Progenitor cell of endocrine pancreas (in vitro differentiated cells): Measurements from ENCODE around the gene PRDM1. TPM values are rescaled to one million over a fixed set of nuclear protein-coding genes. Genes with fewer than 3 reads are reported as not detected.

Source experiments
- DNase-seq: peaks from one replicate; pipeline ENCODE4 v3.0.0; 2021; ENCODE audit warnings: low spot score; ENCODE audit not compliant: unreplicated experiment
- H3K27ac Mint-ChIP-seq: 2 replicates; pipeline ENCODE4 v1.8.0; 2021; ENCODE audit warnings: mild to moderate bottlenecking, moderate library complexity, mixed read lengths
- H3K27me3 Mint-ChIP-seq: 2 replicates; pipeline ENCODE4 v1.8.0; 2021; ENCODE audit warnings: mixed read lengths
- H3K36me3 Mint-ChIP-seq: 2 replicates; pipeline ENCODE4 v1.8.0; 2022; ENCODE audit warnings: mixed read lengths; ENCODE audit not compliant: insufficient read depth
- H3K4me1 Mint-ChIP-seq: 2 replicates; pipeline ENCODE4 v1.8.0; 2021; ENCODE audit warnings: low read depth, mixed read lengths
- H3K4me3 Mint-ChIP-seq: 2 replicates; pipeline ENCODE4 v1.8.0; 2021; ENCODE audit warnings: low read depth, mild to moderate bottlenecking, moderate library complexity, mixed read lengths
- H3K9me3 Mint-ChIP-seq: 2 replicates; pipeline ENCODE4 v1.8.0; 2021; ENCODE audit warnings: low read depth, mixed read lengths
- CTCF ChIP-seq: fragments of 200-600 bp; sonication (generic); IDR thresholded peaks from one replicate; pipeline ENCODE4 v1.5.0; 2021; ENCODE audit warnings: antibody characterized with exemption, mild to moderate bottlenecking; ENCODE audit not compliant: unreplicated experiment
- total RNA-seq: library from RNA; stranded (reverse); gene quantifications from 2 replicates; pipeline ENCODE4 v1.2.1, GENCODE V29; 2021

The PRDM1 gene
- total RNA-seq, 1 donor from 2014 or later: 4.3 TPM

GRCh38 chr6:106120006-106120405 is 33.9 kb downstream of the PRDM1 start:
- Mint-ChIP-seq H3K9me3 (no peaks in the 10 kb centered on the region), H3K4me1 (peaks cover 12% of the 10 kb centered on the region), H3K36me3 (no peaks in the 10 kb centered on the region), H3K27me3 (peaks cover 7% of the 10 kb centered on the region), H3K4me3 (no peak overlapping the region), H3K27ac (peak overlapping the region; percentile 51)
- no peak for TF ChIP-seq CTCF
- no peak for DNase-seq

GRCh38 chr6:106120406-106120805 is 34.3 kb downstream of the PRDM1 start:
- H3K27ac Mint-ChIP-seq: no peak overlapping the region
- no peak overlapping the region for H3K4me3 Mint-ChIP-seq
- peaks cover 12% of the 10 kb centered on the region for H3K4me1 Mint-ChIP-seq
- peaks cover 9% of the 10 kb centered on the region for H3K27me3 Mint-ChIP-seq
- TF ChIP-seq CTCF: no peak
- no peaks in the 10 kb centered on the region for H3K9me3 Mint-ChIP-seq
- H3K36me3 Mint-ChIP-seq: no peaks in the 10 kb centered on the region
- no peak for DNase-seq

GRCh38 chr6:106122306-106122918 is 36.3 kb downstream of the PRDM1 start:
- H3K27ac Mint-ChIP-seq: no peak overlapping the region
- no peaks in the 10 kb centered on the region for H3K36me3 Mint-ChIP-seq
- DNase-seq: no peak
- no peaks in the 10 kb centered on the region for H3K9me3 Mint-ChIP-seq
- H3K4me3 Mint-ChIP-seq: no peak overlapping the region
- TF ChIP-seq CTCF: no peak
- peaks cover 11% of the 10 kb centered on the region for H3K27me3 Mint-ChIP-seq
- H3K4me1 Mint-ChIP-seq: peaks cover 12% of the 10 kb centered on the region

- Mint-ChIP-seq H3K4me3 (no peak overlapping the region), H3K27ac (no peak overlapping the region), H3K27me3 (peaks cover 11% of the 10 kb centered on the region), H3K4me1 (peaks cover 12% of the 10 kb centered on the region), H3K36me3 (no peaks in the 10 kb centered on the region), H3K9me3 (no peaks in the 10 kb centered on the region)
- no peak for DNase-seq
- TF ChIP-seq CTCF: no peak
Measured at GRCh38 chr6:106122938-106123656, 37.0 kb downstream of the PRDM1 start.

GRCh38 chr6:106124015-106124414 is 37.9 kb downstream of the PRDM1 start:
- TF ChIP-seq CTCF: no peak
- DNase-seq: no peak
- Mint-ChIP-seq H3K9me3 (no peaks in the 10 kb centered on the region), H3K4me1 (peaks cover 12% of the 10 kb centered on the region), H3K27ac (no peak overlapping the region), H3K36me3 (no peaks in the 10 kb centered on the region), H3K27me3 (peaks cover 11% of the 10 kb centered on the region), H3K4me3 (no peak overlapping the region)
